ENCODE results near the gene ACADSB. TPM values are rescaled to one million over a fixed set of nuclear protein-coding genes. Genes with fewer than 3 reads are reported as not detected.

The ACADSB gene
- total RNA-seq, 6 donors from 2014 or later, result 10.4 to 48.2 (median 30.2) TPM

- 94 to 95% methylated on average over 6 of the region's 6 CpGs for WGBS, 2 donors
- peaks cover 10 to 16% (median 13%) of the 10 kb centered on the region in 4 donors for H3K4me1 ChIP-seq
- no peak overlapping the region for H3K27ac ChIP-seq
- H3K27me3 ChIP-seq, result no peaks in the 10 kb centered on the region
- no peak for TF ChIP-seq CTCF (IDR thresholded peaks at IDR 0.05)
- no peak for TF ChIP-seq POLR2A (IDR thresholded peaks at IDR 0.05)
- TF ChIP-seq EP300 (IDR thresholded peaks at IDR 0.05), result no peak
- no peak for TF ChIP-seq POLR2AphosphoS5 (IDR thresholded peaks at IDR 0.05)
- no peak for ATAC-seq (ENCODE audit: low FRiP score in 2 of 2)
- DNase-seq, result no peak
- H3K36me3 ChIP-seq, result peaks cover 0 to 4% (median 0%) of the 10 kb centered on the region in 4 donors
- H3K9me3 ChIP-seq, result no peaks in the 10 kb centered on the region
- H3K4me3 ChIP-seq, result no peak overlapping the region
These were observed 24.9 kb upstream of the ACADSB start for GRCh38 chr10:122983898-122984297.

- WGBS, 2 donors, result 91 to 98% methylated on average over 2 of the region's 2 CpGs
- no peak for TF ChIP-seq POLR2A (IDR thresholded peaks at IDR 0.05)
- TF ChIP-seq CTCF (IDR thresholded peaks at IDR 0.05), result no peak
- TF ChIP-seq POLR2AphosphoS5 (IDR thresholded peaks at IDR 0.05), result no peak
- no peak for TF ChIP-seq EP300 (IDR thresholded peaks at IDR 0.05)
- Histone ChIP-seq H3K27me3 (no peaks in the 10 kb centered on the region), H3K4me1 (peaks cover 7 to 11% (median 10%) of the 10 kb centered on the region in 4 donors), H3K9me3 (no peaks in the 10 kb centered on the region), H3K36me3 (peaks cover 0 to 4% (median 0%) of the 10 kb centered on the region in 4 donors), H3K27ac (no peak overlapping the region), H3K4me3 (no peak overlapping the region)
- ATAC-seq (ENCODE audit: low FRiP score in 2 of 2) (no peak), DNase-seq (no peak)
These were observed 24.1 kb upstream of the ACADSB start for GRCh38 chr10:122984708-122985107.

GRCh38 chr10:122986335-122986734 is 22.5 kb upstream of the ACADSB start:
- Histone ChIP-seq H3K9me3 (no peaks in the 10 kb centered on the region), H3K4me3 (no peak overlapping the region), H3K27me3 (no peaks in the 10 kb centered on the region), H3K36me3 (peaks cover 0 to 7% (median 2%) of the 10 kb centered on the region in 4 donors), H3K4me1 (peaks cover 0 to under 1% (median 0%) of the 10 kb centered on the region in 4 donors), H3K27ac (no peak overlapping the region)
- WGBS, 2 donors, result 85 to 86% methylated on average over 6 of the region's 6 CpGs
- TF ChIP-seq POLR2AphosphoS5 (IDR thresholded peaks at IDR 0.05) (no peak), CTCF (IDR thresholded peaks at IDR 0.05) (no peak), POLR2A (IDR thresholded peaks at IDR 0.05) (no peak), EP300 (IDR thresholded peaks at IDR 0.05) (no peak)
- DNase-seq (no peak), ATAC-seq (ENCODE audit: low FRiP score in 2 of 2) (no peak)

GRCh38 chr10:122988501-122988900 is 20.3 kb upstream of the ACADSB start:
- Histone ChIP-seq H3K4me3 (no peak overlapping the region), H3K36me3 (peaks cover 0 to 21% (median under 1%) of the 10 kb centered on the region in 4 donors), H3K4me1 (no peaks in the 10 kb centered on the region), H3K27me3 (no peaks in the 10 kb centered on the region), H3K27ac (no peak overlapping the region), H3K9me3 (no peaks in the 10 kb centered on the region)
- no peak for ATAC-seq (ENCODE audit: low FRiP score in 2 of 2)
- DNase-seq, result no peak
- 70 to 75% methylated on average over 2 of the region's 2 CpGs for WGBS, 2 donors
- TF ChIP-seq POLR2A (IDR thresholded peaks at IDR 0.05) (no peak), EP300 (IDR thresholded peaks at IDR 0.05) (no peak), POLR2AphosphoS5 (IDR thresholded peaks at IDR 0.05) (no peak), CTCF (IDR thresholded peaks at IDR 0.05) (no peak)

- no peaks in the 10 kb centered on the region for H3K4me1 ChIP-seq
- H3K4me3 ChIP-seq, result no peak overlapping the region
- no peaks in the 10 kb centered on the region for H3K9me3 ChIP-seq
- ATAC-seq (ENCODE audit: low FRiP score in 2 of 2) (no peak), DNase-seq (no peak)
- H3K36me3 ChIP-seq, result peaks cover 9 to 38% (median 11%) of the 10 kb centered on the region in 4 donors
- H3K27me3 ChIP-seq, result no peaks in the 10 kb centered on the region
- WGBS, 2 donors, result 78 to 84% methylated on average over 5 of the region's 5 CpGs
- H3K27ac ChIP-seq, result no peak overlapping the region
- no peak for TF ChIP-seq CTCF (IDR thresholded peaks at IDR 0.05)
- TF ChIP-seq EP300 (IDR thresholded peaks at IDR 0.05), result no peak
- no peak for TF ChIP-seq POLR2A (IDR thresholded peaks at IDR 0.05)
- TF ChIP-seq POLR2AphosphoS5 (IDR thresholded peaks at IDR 0.05), result no peak
These were observed 18.5 kb upstream of the ACADSB start for GRCh38 chr10:122990278-122990677.
